ENCODE data around the gene PTPRM. TPM values are rescaled to one million over a fixed set of nuclear protein-coding genes. Genes with fewer than 3 reads are reported as not detected.

PTPRM gene
- total RNA-seq, 1 experiment from 2014 or later = 1.6 TPM

DNA sequence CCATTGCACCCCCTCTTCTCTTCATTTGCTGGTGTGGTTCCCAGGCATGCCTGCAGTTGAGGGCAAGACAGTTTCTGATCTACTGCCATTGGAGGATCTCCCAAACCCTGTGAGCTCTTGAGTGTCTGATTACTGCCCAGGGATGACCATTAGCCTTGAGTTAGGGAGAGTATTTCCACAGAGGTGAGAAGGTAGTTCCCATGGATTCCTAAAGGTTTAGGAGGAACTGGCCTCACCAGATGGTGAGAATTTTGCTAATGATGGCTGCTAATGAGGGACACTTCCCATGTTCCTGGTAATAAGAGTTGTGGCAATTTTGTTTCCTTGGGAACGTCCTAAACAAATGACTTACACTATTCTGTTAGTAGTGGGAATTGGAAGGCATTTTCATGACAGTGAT is 42.5 kb downstream of the PTPRM start:
- Histone ChIP-seq H3K36me3 (ENCODE audit: control insufficient read depth, insufficient read depth, low read length) (no peaks in the 10 kb centered on the region), H3K4me1 (ENCODE audit: control insufficient read depth, insufficient read depth, low read length) (no peaks in the 10 kb centered on the region), H3K27me3 (ENCODE audit: control insufficient read depth, insufficient read depth, low read length) (no peaks in the 10 kb centered on the region), H3K9me3 (ENCODE audit: control insufficient read depth, insufficient read depth, low read depth, low read length) (no peaks in the 10 kb centered on the region), H3K4me3 (ENCODE audit: low read depth in 2 of 2, low read length in 2 of 2) (no peak overlapping the region), H3K27ac (ENCODE audit: low read length) (no peak overlapping the region)
- TF ChIP-seq POLR2AphosphoS5 (IDR thresholded peaks at IDR 0.05; ENCODE audit: low read depth, low read length) (no peak), SIN3A (IDR thresholded peaks at IDR 0.05; ENCODE audit: borderline replicate concordance, insufficient read depth, low read depth, low read length) (no peak)
- TF ChIP-seq, protein P1, sequence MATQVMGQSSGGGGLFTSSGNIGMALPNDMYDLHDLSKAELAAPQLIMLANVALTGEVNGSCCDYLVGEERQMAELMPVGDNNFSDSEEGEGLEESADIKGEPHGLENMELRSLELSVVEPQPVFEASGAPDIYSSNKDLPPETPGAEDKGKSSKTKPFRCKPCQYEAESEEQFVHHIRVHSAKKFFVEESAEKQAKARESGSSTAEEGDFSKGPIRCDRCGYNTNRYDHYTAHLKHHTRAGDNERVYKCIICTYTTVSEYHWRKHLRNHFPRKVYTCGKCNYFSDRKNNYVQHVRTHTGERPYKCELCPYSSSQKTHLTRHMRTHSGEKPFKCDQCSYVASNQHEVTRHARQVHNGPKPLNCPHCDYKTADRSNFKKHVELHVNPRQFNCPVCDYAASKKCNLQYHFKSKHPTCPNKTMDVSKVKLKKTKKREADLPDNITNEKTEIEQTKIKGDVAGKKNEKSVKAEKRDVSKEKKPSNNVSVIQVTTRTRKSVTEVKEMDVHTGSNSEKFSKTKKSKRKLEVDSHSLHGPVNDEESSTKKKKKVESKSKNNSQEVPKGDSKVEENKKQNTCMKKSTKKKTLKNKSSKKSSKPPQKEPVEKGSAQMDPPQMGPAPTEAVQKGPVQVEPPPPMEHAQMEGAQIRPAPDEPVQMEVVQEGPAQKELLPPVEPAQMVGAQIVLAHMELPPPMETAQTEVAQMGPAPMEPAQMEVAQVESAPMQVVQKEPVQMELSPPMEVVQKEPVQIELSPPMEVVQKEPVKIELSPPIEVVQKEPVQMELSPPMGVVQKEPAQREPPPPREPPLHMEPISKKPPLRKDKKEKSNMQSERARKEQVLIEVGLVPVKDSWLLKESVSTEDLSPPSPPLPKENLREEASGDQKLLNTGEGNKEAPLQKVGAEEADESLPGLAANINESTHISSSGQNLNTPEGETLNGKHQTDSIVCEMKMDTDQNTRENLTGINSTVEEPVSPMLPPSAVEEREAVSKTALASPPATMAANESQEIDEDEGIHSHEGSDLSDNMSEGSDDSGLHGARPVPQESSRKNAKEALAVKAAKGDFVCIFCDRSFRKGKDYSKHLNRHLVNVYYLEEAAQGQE (IDR thresholded peaks at IDR 0.05; ENCODE audit: insufficient read depth in 1 of 2, low read depth in 2 of 2, low read length in 1 of 2) = no peak
- TF ChIP-seq, protein P2, sequence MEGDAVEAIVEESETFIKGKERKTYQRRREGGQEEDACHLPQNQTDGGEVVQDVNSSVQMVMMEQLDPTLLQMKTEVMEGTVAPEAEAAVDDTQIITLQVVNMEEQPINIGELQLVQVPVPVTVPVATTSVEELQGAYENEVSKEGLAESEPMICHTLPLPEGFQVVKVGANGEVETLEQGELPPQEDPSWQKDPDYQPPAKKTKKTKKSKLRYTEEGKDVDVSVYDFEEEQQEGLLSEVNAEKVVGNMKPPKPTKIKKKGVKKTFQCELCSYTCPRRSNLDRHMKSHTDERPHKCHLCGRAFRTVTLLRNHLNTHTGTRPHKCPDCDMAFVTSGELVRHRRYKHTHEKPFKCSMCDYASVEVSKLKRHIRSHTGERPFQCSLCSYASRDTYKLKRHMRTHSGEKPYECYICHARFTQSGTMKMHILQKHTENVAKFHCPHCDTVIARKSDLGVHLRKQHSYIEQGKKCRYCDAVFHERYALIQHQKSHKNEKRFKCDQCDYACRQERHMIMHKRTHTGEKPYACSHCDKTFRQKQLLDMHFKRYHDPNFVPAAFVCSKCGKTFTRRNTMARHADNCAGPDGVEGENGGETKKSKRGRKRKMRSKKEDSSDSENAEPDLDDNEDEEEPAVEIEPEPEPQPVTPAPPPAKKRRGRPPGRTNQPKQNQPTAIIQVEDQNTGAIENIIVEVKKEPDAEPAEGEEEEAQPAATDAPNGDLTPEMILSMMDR (IDR thresholded peaks at IDR 0.05) = no peak
- DNase-seq (ENCODE audit: low read depth, low spot score) (no peak), ATAC-seq (no peak)
- ChIA-PET POLR2A (no interaction called here), CTCF (no interaction called here)
- intact Hi-C loops (cut with micrococcal nuclease; ENCODE audit: unreplicated experiment) = no loop called here
- in situ Hi-C loops (cut with HindIII; ENCODE audit: low pct_unique_long_range_greater_than_20kb, low sequenced_read_pairs) = no loop called here
- BruUV-seq (replicated peaks) = no TSS peak

DNA sequence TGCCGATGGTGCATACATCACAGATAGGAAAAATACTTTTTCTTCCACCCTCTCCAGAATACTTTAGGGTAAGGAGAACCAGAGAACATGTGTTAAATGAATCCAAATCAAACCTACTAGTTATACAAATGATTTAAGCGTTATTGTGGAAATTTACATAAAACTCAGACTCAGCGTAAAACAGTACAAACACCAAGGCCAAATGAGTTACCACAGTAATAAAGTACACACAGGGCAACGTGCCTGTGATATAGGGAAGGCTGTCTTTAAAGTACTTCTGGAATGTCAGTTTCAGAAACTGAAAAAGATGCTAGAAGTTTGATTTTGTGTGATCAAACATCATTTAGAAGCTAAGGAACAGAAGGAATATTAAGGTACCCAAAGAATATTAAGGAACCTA is 46.9 kb downstream of the PTPRM start:
- no peak for DNase-seq (ENCODE audit: low read depth, low spot score)
- no peak overlapping the region for H3K4me3 ChIP-seq (ENCODE audit: low read depth in 2 of 2, low read length in 2 of 2)
- no peak for TF ChIP-seq POLR2AphosphoS5 (IDR thresholded peaks at IDR 0.05; ENCODE audit: low read depth, low read length)
- TF ChIP-seq, protein P1 (IDR thresholded peaks at IDR 0.05; ENCODE audit: insufficient read depth in 1 of 2, low read depth in 2 of 2, low read length in 1 of 2) = no peak
- no peak for TF ChIP-seq TCF7L2 (IDR thresholded peaks at IDR 0.05; ENCODE audit: low read depth, low read length)
- no peak for TF ChIP-seq SIN3A (IDR thresholded peaks at IDR 0.05; ENCODE audit: borderline replicate concordance, insufficient read depth, low read depth, low read length)
- TF ChIP-seq, protein P2 (IDR thresholded peaks at IDR 0.05) = no peak
- no peak for ATAC-seq
- intact Hi-C loops (cut with micrococcal nuclease; ENCODE audit: unreplicated experiment) (no loop called here), in situ Hi-C loops (cut with HindIII; ENCODE audit: low pct_unique_long_range_greater_than_20kb, low sequenced_read_pairs) (no loop called here)
- CTCF ChIA-PET = no interaction called here
- H3K27me3 ChIP-seq (ENCODE audit: control insufficient read depth, insufficient read depth, low read length) = no peaks in the 10 kb centered on the region
- H3K9me3 ChIP-seq (ENCODE audit: control insufficient read depth, insufficient read depth, low read depth, low read length) = no peaks in the 10 kb centered on the region
- H3K36me3 ChIP-seq (ENCODE audit: control insufficient read depth, insufficient read depth, low read length) = no peaks in the 10 kb centered on the region
- POLR2A ChIA-PET = no interaction called here
- BruUV-seq (replicated peaks) = no TSS peak
- no peak overlapping the region for H3K27ac ChIP-seq (ENCODE audit: low read length)
- no peaks in the 10 kb centered on the region for H3K4me1 ChIP-seq (ENCODE audit: control insufficient read depth, insufficient read depth, low read length)

Data from Panc1 (cell line).